ENCODE data around the gene THAP8.

GRCh38 chr19:35986111-35986510 is 68.0 kb downstream of the THAP8 start:
- TF ChIP-seq POLR2AphosphoS5 (IDR thresholded peaks at IDR 0.05) (no peak), CTCF (IDR thresholded peaks at IDR 0.05) (no peak), EP300 (IDR thresholded peaks at IDR 0.05) (no peak)

Data from suprapubic skin (tissue), 4 donors.